Neural cell (in vitro differentiated cells): ENCODE measurements around the gene ZNF486.
"Not testable (repeated sequence)": the region's sequence is repeated elsewhere in the genome, so short reads cannot be mapped to it uniquely, and the experiment has no call there.

Experiments used
- CTCF ChIP-seq: fragments of 450-650 bp; IDR thresholded peaks from 2 replicates; pipeline ENCODE4 v1.5.1; 2014; ENCODE audit warnings: antibody characterized with exemption, mild to moderate bottlenecking, moderate library complexity; ENCODE audit not compliant: poor library complexity, severe bottlenecking
- EP300 ChIP-seq: fragments of 450-650 bp; conservative IDR thresholded peaks from 2 replicates; pipeline ENCODE4 v1.6.1; 2014; ENCODE audit warnings: antibody characterized with exemption, mild to moderate bottlenecking, moderate library complexity; ENCODE audit not compliant: poor library complexity, severe bottlenecking
- POLR2AphosphoS5 ChIP-seq: IDR thresholded peaks from 2 replicates; pipeline ENCODE4 v1.6.1; 2012

- not testable (repeated sequence) for TF ChIP-seq EP300, POLR2AphosphoS5, CTCF
These were observed 48.8 kb upstream of the ZNF486 start for GRCh38 chr19:20118064-20118839.
